ENCODE results near the gene KSR2.
"Not testable (repeated sequence)": the region's sequence is repeated elsewhere in the genome, so short reads cannot be mapped to it uniquely, and the experiment has no call there.

The KSR2 gene

GRCh38 chr12:117643971-117644370 is 324.8 kb downstream of the KSR2 start:
- no peak for DNase-seq (ENCODE audit: low read depth)

GRCh38 chr12:117641885-117642284 is 326.9 kb downstream of the KSR2 start:
- DNase-seq (ENCODE audit: low read depth), result no peak
- no peak for TF ChIP-seq CTCF (conservative IDR thresholded peaks at IDR 0.05; ENCODE audit: control insufficient read depth, insufficient read depth, low read depth, low read length)
- no peak overlapping the region for H3K4me3 ChIP-seq (ENCODE audit: control insufficient read depth, low read depth, low read length)

More at GRCh38 chr12:117643971-117644370, 324.8 kb downstream of the KSR2 start:
- no peak overlapping the region for H3K4me3 ChIP-seq (ENCODE audit: control insufficient read depth, low read depth, low read length)
- TF ChIP-seq CTCF (conservative IDR thresholded peaks at IDR 0.05; ENCODE audit: control insufficient read depth, insufficient read depth, low read depth, low read length), result no peak

GRCh38 chr12:117640511-117640910 is 328.3 kb downstream of the KSR2 start:
- no peak overlapping the region for H3K4me3 ChIP-seq (ENCODE audit: control insufficient read depth, low read depth, low read length)
- TF ChIP-seq CTCF (conservative IDR thresholded peaks at IDR 0.05; ENCODE audit: control insufficient read depth, insufficient read depth, low read depth, low read length), result no peak
- DNase-seq (ENCODE audit: low read depth), result no peak

- H3K4me3 ChIP-seq (ENCODE audit: control insufficient read depth, low read depth, low read length), result no peak overlapping the region
- no peak for TF ChIP-seq CTCF (conservative IDR thresholded peaks at IDR 0.05; ENCODE audit: control insufficient read depth, insufficient read depth, low read depth, low read length)
- no peak for DNase-seq (ENCODE audit: low read depth)
These were observed 339.3 kb downstream of the KSR2 start for GRCh38 chr12:117629454-117629853.

GRCh38 chr12:117628711-117629110 is 340.1 kb downstream of the KSR2 start:
- DNase-seq (ENCODE audit: low read depth); H3K4me3 ChIP-seq (ENCODE audit: control insufficient read depth, low read depth, low read length): not testable (repeated sequence)

- DNase-seq (ENCODE audit: low read depth), result no peak
- no peak for TF ChIP-seq CTCF (conservative IDR thresholded peaks at IDR 0.05; ENCODE audit: control insufficient read depth, insufficient read depth, low read depth, low read length)
- no peak overlapping the region for H3K4me3 ChIP-seq (ENCODE audit: control insufficient read depth, low read depth, low read length)
These were observed 346.0 kb downstream of the KSR2 start for GRCh38 chr12:117622741-117623140.

- no peak for TF ChIP-seq CTCF (conservative IDR thresholded peaks at IDR 0.05; ENCODE audit: control insufficient read depth, insufficient read depth, low read depth, low read length)
These were observed 346.7 kb downstream of the KSR2 start for GRCh38 chr12:117622087-117622486.

More at GRCh38 chr12:117622087-117622486, 346.7 kb downstream of the KSR2 start:
- no peak overlapping the region for H3K4me3 ChIP-seq (ENCODE audit: control insufficient read depth, low read depth, low read length)
- peak; percentile 33 for DNase-seq (ENCODE audit: low read depth)
